ENCODE results near the gene CHRDL2. TPM values are rescaled to one million over a fixed set of nuclear protein-coding genes. Genes with fewer than 3 reads are reported as not detected.
A peak's percentile ranks its signal among the peaks of the same experiment; 100 is the strongest.

CHRDL2 gene
- total and polyA plus RNA-seq, 2 of the 13 experiments (the other 11 are each of a cell fraction or from before 2014, with no cell fraction given) = 0.04 TPM; not detected in 1

DNA sequence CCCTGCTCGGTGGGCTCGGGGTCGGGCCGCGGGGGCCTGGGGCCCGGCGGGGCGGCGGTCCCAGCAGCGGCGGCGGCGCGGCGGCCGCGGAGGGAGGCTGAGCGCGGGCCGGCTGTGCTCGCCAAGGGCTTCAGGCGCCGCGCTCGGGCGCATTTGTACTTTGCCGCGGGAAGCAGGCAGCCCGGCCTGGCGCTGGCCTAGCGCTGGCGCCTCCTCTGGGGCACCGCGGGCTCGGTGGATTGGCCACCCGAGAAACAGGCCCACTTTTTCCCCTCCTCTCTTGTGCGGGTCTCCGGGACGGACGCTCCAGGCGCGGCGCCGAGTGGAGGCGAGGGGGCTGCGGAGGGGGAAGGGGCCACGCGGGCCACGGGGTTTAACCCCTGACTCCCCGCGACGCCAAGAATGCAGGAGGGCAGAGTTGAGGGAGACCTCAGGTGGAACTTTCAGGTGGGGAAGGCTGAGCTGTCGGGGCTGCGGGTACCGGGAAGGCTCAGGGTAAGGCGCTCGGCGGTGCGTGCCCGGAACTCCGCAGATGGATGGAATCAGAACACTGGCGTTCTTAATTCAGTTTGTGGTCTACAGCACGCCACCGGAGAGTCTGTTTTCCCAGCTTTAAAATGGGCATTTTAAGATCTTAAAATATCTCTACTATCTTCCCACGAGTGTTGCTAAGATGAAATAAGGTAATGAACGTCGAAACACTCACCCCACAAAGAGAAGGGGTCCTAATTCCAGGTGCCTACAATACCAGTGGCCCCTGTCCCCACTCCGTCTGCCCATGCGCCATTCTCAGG lies at the start of gene CHRDL2 (continued):
- TF ChIP-seq UBTF (CRISPR knock-in tag; IDR thresholded peaks at IDR 0.05) = peak; percentile 34; the same call in 1 of the 2 replicates

GRCh38 chr11:74780248-74781005 lies 49.2 kb upstream of the CHRDL2 start:
- FAIRE-seq (no peak), ATAC-seq (no peak), DNase-seq (ENCODE audit: low spot score) (no peak)
- H2AFZ ChIP-seq (ENCODE audit: low read length) = no peak overlapping the region
- H3K4me2 ChIP-seq (ENCODE audit: low read depth, low read length) = no peak overlapping the region
- TF ChIP-seq ZFP36 (IDR thresholded peaks at IDR 0.05; ENCODE audit: borderline replicate concordance, low read depth, low read length, partially characterized antibody) (no peak), IKZF1 (IDR thresholded peaks at IDR 0.05) (no peak), GTF2F1 (IDR thresholded peaks at IDR 0.05; ENCODE audit: low read length) (no peak), ZKSCAN1 (IDR thresholded peaks at IDR 0.05; ENCODE audit: low read length) (no peak), MXD4 (CRISPR knock-in tag; IDR thresholded peaks at IDR 0.05) (no peak), ZMYM2 (CRISPR knock-in tag; IDR thresholded peaks at IDR 0.05) (no peak), HMG20B (CRISPR knock-in tag; conservative IDR thresholded peaks at IDR 0.05) (no peak)
- H3K9me3 ChIP-seq (ENCODE audit: low read length) = no peaks in the 10 kb centered on the region
- no peak overlapping the region for H3K27ac ChIP-seq (ENCODE audit: extremely low read length, insufficient read depth, low read length)
- WGBS (ENCODE audit: low lambda C conversion rate) = 93% methylated on average over 4 of the region's 4 CpGs
- no peak overlapping the region for H3K4me3 ChIP-seq (replicated peaks in 1 of 3; ENCODE audit: insufficient read depth in 1 of 3, low read depth in 2 of 3, low read length in 3 of 3)
- no peaks in the 10 kb centered on the region for H3K4me1 ChIP-seq (ENCODE audit: insufficient read depth, low read length)
- no TSS peak for BruUV-seq (replicated peaks)
- intact Hi-C loops (cut with micrococcal nuclease; ENCODE audit: unreplicated experiment) (no loop called here), in situ Hi-C loops (cut with HindIII; ENCODE audit: extremely low pct_ligation_motif_present, low pct_unique_long_range_greater_than_20kb) (no loop called here)
- peaks cover 0 to 3% of the 10 kb centered on the region in 2 experiments; a peak in 2 of 5 replicates for H3K36me3 ChIP-seq (replicated peaks in 1 of 2; ENCODE audit: control insufficient read depth in 1 of 2, insufficient read depth in 2 of 2, low read length in 2 of 2)
- ChIA-PET CTCF (ENCODE audit: low intra/inter-chr PET ratio, low total read pairs) (no interaction called here), POLR2A (no interaction called here)
- H3K79me2 ChIP-seq (ENCODE audit: insufficient read depth, low read length) = peaks cover 59% of the 10 kb centered on the region
- no peak overlapping the region for H3K9ac ChIP-seq (ENCODE audit: insufficient read depth, low read depth, low read length)
- no peaks in the 10 kb centered on the region for H3K27me3 ChIP-seq (ENCODE audit: control insufficient read depth in 1 of 2, insufficient read depth in 2 of 2, low read length in 2 of 2)
- H4K20me1 ChIP-seq (ENCODE audit: insufficient read depth, low read length) = peaks cover 12% of the 10 kb centered on the region
